Right kidney (tissue), 1 donor: ENCODE data around the gene APOBEC3F.
"Not testable (repeated sequence)": the region's sequence is repeated elsewhere in the genome, so short reads cannot be mapped to it uniquely, and the experiment has no call there.

Experiments used
- DNase-seq: peaks from one replicate; pipeline ENCODE4 v3.0.0-alpha.2; 2016

The APOBEC3F gene

GRCh38 chr22:39072581-39072981 lies 31.9 kb downstream of the APOBEC3F start:
- DNase-seq, result not testable (repeated sequence)

- no peak for DNase-seq
Measured at GRCh38 chr22:39073981-39074380, 33.3 kb downstream of the APOBEC3F start.

- DNase-seq, result not testable (repeated sequence)
Measured at GRCh38 chr22:39076155-39077025, 35.7 kb downstream of the APOBEC3F start.

GRCh38 chr22:39077026-39077840 lies 36.6 kb downstream of the APOBEC3F start, which contains the start of gene APOBEC3G:
Gene APOBEC3G, plus strand, starts transcription at chr22:39077275. Its CDS starts 87 bp downstream, at chr22:39077362.
- DNase-seq, result peak; percentile 59

GRCh38 chr22:39077912-39078311 lies 37.2 kb downstream of the APOBEC3F start:
- not testable (repeated sequence) for DNase-seq

GRCh38 chr22:39078329-39078728 lies 37.7 kb downstream of the APOBEC3F start:
- DNase-seq, result no peak

GRCh38 chr22:39079054-39079637 lies 38.5 kb downstream of the APOBEC3F start:
- not testable (repeated sequence) for DNase-seq

GRCh38 chr22:39080052-39080762 lies 39.5 kb downstream of the APOBEC3F start:
- DNase-seq, result no peak

GRCh38 chr22:39081016-39081415 lies 40.4 kb downstream of the APOBEC3F start:
- no peak for DNase-seq

GRCh38 chr22:39081598-39081997 lies 40.9 kb downstream of the APOBEC3F start:
- no peak for DNase-seq

GRCh38 chr22:39083212-39084165 lies 42.8 kb downstream of the APOBEC3F start:
- no peak for DNase-seq

GRCh38 chr22:39084666-39085065 lies 44.0 kb downstream of the APOBEC3F start:
- no peak for DNase-seq

- no peak for DNase-seq
Measured at GRCh38 chr22:39087098-39087497, 46.4 kb downstream of the APOBEC3F start.

- peak; percentile 34 for DNase-seq
Measured at GRCh38 chr22:39087881-39088684, 47.4 kb downstream of the APOBEC3F start.

- no peak for DNase-seq
Measured at GRCh38 chr22:39088685-39089032, 48.0 kb downstream of the APOBEC3F start.

GRCh38 chr22:39089928-39090327 lies 49.3 kb downstream of the APOBEC3F start:
- DNase-seq, result no peak

GRCh38 chr22:39090426-39091064 lies 49.9 kb downstream of the APOBEC3F start:
- DNase-seq, result no peak

- DNase-seq, result no peak
Measured at GRCh38 chr22:39091126-39092081, 50.7 kb downstream of the APOBEC3F start.
